ENCODE measurements around the gene DOCK3.

Gene DOCK3

GRCh38 chr3:51426921-51427320 is 752.2 kb downstream of the DOCK3 start:
- DNase-seq (ENCODE audit: low read depth), result no peak

- no peak for DNase-seq (ENCODE audit: low read depth)
Observed at GRCh38 chr3:51429138-51429537, 754.4 kb downstream of the DOCK3 start.
